CD4-positive, alpha-beta T cell (primary cell): Measurements from ENCODE around the gene PROSER2. TPM values are rescaled to one million over a fixed set of nuclear protein-coding genes. Genes with fewer than 3 reads are reported as not detected.

Source experiments
- ATAC-seq: fragments of 200-7000 bp; cut with Tn5 transposase; one replicate; pipeline ENCODE4 v1.10.0; 2022; ENCODE audit warnings: mild to moderate bottlenecking; ENCODE audit not compliant: poor library complexity
- CTCF ChIA-PET: fragments of 350-600 bp; sonication (Branson Sonifier 250); formaldehyde crosslinking; loops from one replicate; lab custom pipeline; 2021; ENCODE audit warnings: antibody characterized with exemption, inconsistent platforms; lab: Charles Lee
- POLR2A ChIA-PET: fragments of 350-600 bp; sonication (Branson Sonifier 250); formaldehyde crosslinking; loops from one replicate; lab custom pipeline; 2021; ENCODE audit warnings: antibody characterized with exemption, inconsistent platforms; lab: Charles Lee
- DNase-seq, 14 experiments: peaks; one replicate each; pipeline ENCODE4 v3.0.0-alpha.2; 2013 to 2020; ENCODE audit warnings: mixed read lengths in 2 of 14
- H3K27ac ChIP-seq, 2 donors: one replicate each; pipeline versions ENCODE4 v1.5.1 to v1.7.0; 2013; ENCODE audit warnings: low read length in 2 of 2, low read depth in 1 of 2, mild to moderate bottlenecking in 1 of 2
- H3K27me3 ChIP-seq, 2 experiments: 1 replicate in 1 of 2; 2 replicates in 1 of 2; pipeline versions ENCODE4 v1.6.1 to v1.7.0; 2013; ENCODE audit warnings: low read length in 2 of 2, control low read depth in 1 of 2, mild to moderate bottlenecking in 1 of 2, moderate library complexity in 1 of 2; ENCODE audit not compliant: insufficient read depth in 2 of 2, control insufficient read depth in 1 of 2
- H3K36me3 ChIP-seq: one replicate; pipeline ENCODE4 v1.6.1; 2013; ENCODE audit warnings: low read length, control low read depth; ENCODE audit not compliant: insufficient read depth
- H3K4me1 ChIP-seq: one replicate; pipeline ENCODE4 v1.6.1; 2013; ENCODE audit warnings: low read length, control low read depth; ENCODE audit not compliant: insufficient read depth
- H3K4me3 ChIP-seq: one replicate; pipeline ENCODE4 v1.5.1; 2013; ENCODE audit warnings: mild to moderate bottlenecking, low read length, moderate library complexity
- H3K9me3 ChIP-seq, 2 experiments: 1 replicate in 1 of 2; 2 replicates in 1 of 2; pipeline versions ENCODE4 v1.6.1 to v1.7.0; 2013; ENCODE audit warnings: low read length in 2 of 2, mild to moderate bottlenecking in 2 of 2, control low read depth in 1 of 2, moderate library complexity in 1 of 2; ENCODE audit not compliant: control insufficient read depth in 1 of 2, insufficient read depth in 1 of 2
- H3K27ac Mint-ChIP-seq: one replicate; pipeline ENCODE4 v1.8.0; 2020; ENCODE audit warnings: mixed read lengths
- H3K27me3 Mint-ChIP-seq: one replicate; pipeline ENCODE4 v1.8.0; 2021; ENCODE audit warnings: mixed read lengths
- H3K36me3 Mint-ChIP-seq: one replicate; pipeline ENCODE4 v1.8.0; 2021; ENCODE audit warnings: low read depth, mixed read lengths
- H3K4me1 Mint-ChIP-seq: one replicate; pipeline ENCODE4 v1.8.0; 2021; ENCODE audit warnings: low read depth, mixed read lengths
- H3K4me3 Mint-ChIP-seq: one replicate; pipeline ENCODE4 v1.8.0; 2020; ENCODE audit warnings: mild to moderate bottlenecking, mixed read lengths
- H3K9me3 Mint-ChIP-seq: one replicate; pipeline ENCODE4 v1.8.0; 2020; ENCODE audit warnings: mixed read lengths
- CTCF ChIP-seq: fragments of 200-600 bp; IDR thresholded peaks from one replicate; pipeline ENCODE4 v1.8.0; 2022; ENCODE audit warnings: antibody characterized with exemption, mild to moderate bottlenecking
- intact Hi-C, 2 experiments: fragments of 100-400 bp; cut with DNase I in 1 of 2; cut with micrococcal nuclease in 1 of 2; formaldehyde crosslinking; loops; one replicate each; pipeline versions ENCODE4 v1.15.1 to v1.9.0; 2023 to 2025; cut with DNase I, micrococcal nuclease
- total RNA-seq, 174 experiments: library from RNA in 2 of 174; stranded (reverse) in 2 of 174; gene quantifications; one replicate each; pipeline ENCODE4 v1.2.3 and lab custom pipeline; 2021 to 2026

Gene PROSER2
- total RNA-seq, 2 experiments from 2014 or later: 1.1 TPM

- ChIA-PET CTCF (interaction anchor here (0.9 to 1.4 kb wide), 2 partner anchors 9 to 61 kb away, joined by 3 to 5 read pairs; no protein-coding TSS in a partner anchor), POLR2A (no interaction called here)
- no peaks in the 10 kb centered on the region for H3K9me3 ChIP-seq
- ATAC-seq (no peak), DNase-seq (no peak)
- no peak for TF ChIP-seq CTCF
- intact Hi-C loops: no loop called here
- H3K4me1 Mint-ChIP-seq: peaks cover 6% of the 10 kb centered on the region
- no peaks in the 10 kb centered on the region for H3K36me3 ChIP-seq
- peaks cover 3 to 14% of the 10 kb centered on the region in 2 experiments for H3K27me3 ChIP-seq
- H3K4me3 ChIP-seq: no peak overlapping the region
- peaks cover 27% of the 10 kb centered on the region for H3K27me3 Mint-ChIP-seq
- no peak overlapping the region for H3K4me3 Mint-ChIP-seq
- peaks cover 5% of the 10 kb centered on the region for H3K4me1 ChIP-seq
- no peak overlapping the region for H3K27ac ChIP-seq
- no peak overlapping the region for H3K27ac Mint-ChIP-seq
- no peaks in the 10 kb centered on the region for H3K9me3 Mint-ChIP-seq
- no peaks in the 10 kb centered on the region for H3K36me3 Mint-ChIP-seq
Measured at GRCh38 chr10:11819027-11819426, 4.1 kb upstream of the PROSER2 start.

GRCh38 chr10:11822026-11822756 is 965 bp upstream of the PROSER2 start:
- Mint-ChIP-seq H3K9me3 (no peaks in the 10 kb centered on the region), H3K4me3 (no peak overlapping the region), H3K27me3 (peaks cover 50% of the 10 kb centered on the region), H3K36me3 (no peaks in the 10 kb centered on the region), H3K27ac (no peak overlapping the region), H3K4me1 (peaks cover 14% of the 10 kb centered on the region)
- no peak for ATAC-seq
- Histone ChIP-seq H3K27ac (no peak overlapping the region), H3K4me3 (no peak overlapping the region), H3K4me1 (peaks cover 6% of the 10 kb centered on the region), H3K36me3 (no peaks in the 10 kb centered on the region), H3K9me3 (no peaks in the 10 kb centered on the region), H3K27me3 (peaks cover 8 to 27% of the 10 kb centered on the region in 2 experiments)
- no peak for TF ChIP-seq CTCF
- intact Hi-C loops: no loop called here
- CTCF ChIA-PET: no interaction called here
- POLR2A ChIA-PET: no interaction called here
- DNase-seq: no peak

GRCh38 chr10:11822809-11823121 is 391 bp upstream of the PROSER2 start:
- peaks cover 8 to 27% of the 10 kb centered on the region in 2 experiments for H3K27me3 ChIP-seq
- peak overlapping the region; percentile 10 for H3K4me3 ChIP-seq
- ChIA-PET CTCF (no interaction called here), POLR2A (no interaction called here)
- H3K36me3 Mint-ChIP-seq: no peaks in the 10 kb centered on the region
- peaks cover 6% of the 10 kb centered on the region for H3K4me1 ChIP-seq
- TF ChIP-seq CTCF: no peak
- DNase-seq (no peak), ATAC-seq (no peak)
- H3K4me1 Mint-ChIP-seq: peaks cover 14% of the 10 kb centered on the region
- H3K27me3 Mint-ChIP-seq: peaks cover 56% of the 10 kb centered on the region
- no peak overlapping the region for H3K4me3 Mint-ChIP-seq
- H3K27ac ChIP-seq: no peak overlapping the region
- H3K36me3 ChIP-seq: no peaks in the 10 kb centered on the region
- H3K9me3 ChIP-seq: no peaks in the 10 kb centered on the region
- intact Hi-C loops: no loop called here
- H3K27ac Mint-ChIP-seq: no peak overlapping the region
- no peaks in the 10 kb centered on the region for H3K9me3 Mint-ChIP-seq
